Left renal cortex interstitium (tissue), 4 donors: ENCODE results near the gene COMMD10. TPM values are rescaled to one million over a fixed set of nuclear protein-coding genes. Genes with fewer than 3 reads are reported as not detected.

Experiments
- DNase-seq, 4 donors: peaks; one replicate each; pipeline ENCODE4 v3.0.0-alpha.2; 2013; ENCODE audit warnings: low read depth in 4 of 4, low spot score in 2 of 4, missing footprints in 1 of 4
- polyA plus RNA-seq, 4 donors: library from polyadenylated mRNA; unstranded; fragments of 120-200 nt; gene quantifications; one replicate each; pipeline ENCODE4 v1.2.1, GENCODE V29; 2013; ENCODE audit not compliant: insufficient read length in 4 of 4

Gene COMMD10
- polyA plus RNA-seq, 4 donors = 53.9 to 63.6 (median 59.2) TPM

GRCh38 chr5:116178925-116179324 lies 94.1 kb downstream of the COMMD10 start:
- DNase-seq = no peak

- DNase-seq = no peak
Measured at GRCh38 chr5:116209166-116209565, 124.3 kb downstream of the COMMD10 start.

GRCh38 chr5:116212225-116212624 lies 127.4 kb downstream of the COMMD10 start:
- DNase-seq = no peak

- DNase-seq = no peak
Measured at GRCh38 chr5:116216246-116216645, 131.4 kb downstream of the COMMD10 start.

- no peak for DNase-seq
Measured at GRCh38 chr5:116225281-116225922, 140.6 kb downstream of the COMMD10 start.

- DNase-seq = no peak
Measured at GRCh38 chr5:116229131-116229689, 144.4 kb downstream of the COMMD10 start.

- no peak for DNase-seq
Measured at GRCh38 chr5:116231288-116231687, 146.5 kb downstream of the COMMD10 start.

GRCh38 chr5:116234681-116235080 lies 149.9 kb downstream of the COMMD10 start:
- no peak for DNase-seq

- peak in 2 of 4 donors; percentile 37 to 42 for DNase-seq
Measured at GRCh38 chr5:116237917-116238500, 153.2 kb downstream of the COMMD10 start.

- DNase-seq = peak in 1 of 4 donors; percentile 24
Measured at GRCh38 chr5:116242343-116242742, 157.5 kb downstream of the COMMD10 start.

- DNase-seq = no peak
Measured at GRCh38 chr5:116248432-116248831, 163.6 kb downstream of the COMMD10 start.

- DNase-seq = no peak
Measured at GRCh38 chr5:116249648-116250047, 164.8 kb downstream of the COMMD10 start.

- DNase-seq = no peak
Measured at GRCh38 chr5:116256717-116257116, 171.9 kb downstream of the COMMD10 start.

GRCh38 chr5:116265471-116265870 lies 180.6 kb downstream of the COMMD10 start:
- DNase-seq = no peak

- no peak for DNase-seq
Measured at GRCh38 chr5:116271446-116272025, 186.7 kb downstream of the COMMD10 start.

GRCh38 chr5:116272281-116272941 lies 187.6 kb downstream of the COMMD10 start:
- no peak for DNase-seq

- DNase-seq = peak in 1 of 4 donors; percentile 23
Measured at GRCh38 chr5:116273448-116274242, 188.8 kb downstream of the COMMD10 start.

- DNase-seq = no peak
Measured at GRCh38 chr5:116274251-116274650, 189.4 kb downstream of the COMMD10 start.

- no peak for DNase-seq
Measured at GRCh38 chr5:116275282-116275681, 190.5 kb downstream of the COMMD10 start.

- no peak for DNase-seq
Measured at GRCh38 chr5:116276952-116277351, 192.1 kb downstream of the COMMD10 start.
